CD4-positive, alpha-beta T cell treated with Interleukin-17A for 4 hours (primary cell): ENCODE measurements around the gene FAM117B.

Experiments used
- DNase-seq: peaks from one replicate; pipeline ENCODE4 v3.0.0-alpha.2; 2020; ENCODE audit warnings: mixed read lengths

Gene FAM117B

DNA sequence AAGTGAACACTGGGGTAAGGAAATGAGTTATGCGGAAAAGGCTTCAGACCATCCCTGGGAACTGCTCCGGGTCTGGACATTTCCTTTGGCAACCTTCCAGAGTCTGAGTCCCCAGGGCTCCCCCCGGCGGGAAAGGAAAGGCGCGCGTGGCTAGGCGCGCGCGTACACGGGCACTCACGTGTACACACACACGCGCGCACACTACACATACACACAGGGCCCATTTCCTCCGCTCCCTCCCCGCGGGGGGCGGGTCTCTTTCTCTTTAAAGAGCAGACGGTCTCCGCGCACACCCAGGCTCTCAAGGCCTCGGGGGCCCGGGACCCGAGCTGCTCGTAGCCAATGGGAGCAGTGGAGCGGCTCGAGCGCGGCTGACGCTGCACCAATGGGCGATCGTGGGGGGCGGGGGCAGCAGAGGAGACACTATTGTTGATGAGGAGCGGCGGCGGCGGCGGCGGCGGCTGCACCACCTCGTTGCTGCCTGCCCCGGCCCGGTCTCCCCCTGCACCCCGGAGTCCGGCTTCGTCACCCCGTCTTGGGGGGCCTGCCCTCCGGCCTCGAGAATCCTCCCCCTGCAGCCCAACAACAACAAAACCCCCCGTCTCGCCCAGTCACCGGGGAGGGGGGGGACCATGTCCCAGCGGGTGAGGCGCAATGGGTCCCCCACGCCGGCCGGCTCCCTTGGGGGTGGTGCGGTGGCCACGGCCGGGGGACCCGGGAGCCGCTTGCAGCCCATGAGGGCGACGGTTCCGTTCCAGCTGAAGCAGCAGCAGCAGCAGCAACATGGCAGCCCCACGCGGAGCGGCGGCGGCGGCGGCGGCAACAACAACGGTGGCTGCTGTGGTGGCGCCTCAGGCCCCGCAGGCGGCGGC, at the start of gene FAM117B:
TSS of gene FAM117B (plus strand) at position 414 of the 872 bp plus-strand sequence. CDS start at position 633, 219 bp downstream.
- peak; percentile 99 for DNase-seq

DNA sequence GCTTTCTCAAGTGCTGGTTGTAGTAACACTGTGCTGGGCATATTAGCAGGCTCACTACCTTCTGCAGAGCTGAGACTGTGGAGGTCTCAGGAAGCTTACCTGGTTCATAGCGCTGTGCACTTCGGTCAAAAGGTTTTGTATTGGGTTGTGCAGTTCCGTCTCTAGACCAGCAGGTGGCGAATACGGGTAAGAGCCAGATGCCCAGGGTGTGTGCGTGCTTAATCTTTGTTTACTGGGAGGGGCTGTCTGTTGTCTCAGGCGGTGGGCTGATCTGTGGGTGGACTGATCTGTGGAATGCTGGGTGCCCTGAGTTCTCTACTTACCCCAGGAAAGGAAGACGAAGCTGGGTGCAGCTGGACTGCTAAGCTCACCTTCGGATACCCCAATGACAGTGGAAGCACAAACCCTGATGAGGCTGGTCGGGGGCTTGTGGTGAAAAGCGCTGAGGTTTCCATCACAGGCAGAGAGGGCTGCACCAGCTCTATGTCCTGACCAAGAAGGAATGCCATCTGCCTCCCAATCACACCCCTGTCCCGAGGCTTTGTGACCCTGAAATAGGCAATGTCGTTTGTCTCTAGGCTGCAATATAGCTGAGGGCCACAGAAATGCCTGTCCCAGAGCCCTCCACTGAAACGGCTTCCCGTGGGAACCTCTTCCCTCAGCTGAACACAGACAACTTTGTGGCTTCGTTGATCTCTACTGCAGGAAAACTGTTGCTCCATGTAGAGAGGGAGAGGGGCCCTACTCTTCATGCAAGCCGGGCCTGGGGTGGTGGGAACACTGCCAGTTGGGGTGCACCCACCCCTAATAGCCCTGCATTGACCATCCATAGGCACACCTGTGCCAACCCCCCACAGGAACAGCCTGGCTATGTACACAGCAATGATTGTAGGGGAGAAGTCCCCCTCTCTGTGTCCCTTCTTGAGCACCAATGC, 45.9 kb upstream of the FAM117B start:
- DNase-seq: peak; percentile 74

GRCh38 chr2:202589582-202589949, 45.2 kb upstream of the FAM117B start:
- DNase-seq: no peak

DNA sequence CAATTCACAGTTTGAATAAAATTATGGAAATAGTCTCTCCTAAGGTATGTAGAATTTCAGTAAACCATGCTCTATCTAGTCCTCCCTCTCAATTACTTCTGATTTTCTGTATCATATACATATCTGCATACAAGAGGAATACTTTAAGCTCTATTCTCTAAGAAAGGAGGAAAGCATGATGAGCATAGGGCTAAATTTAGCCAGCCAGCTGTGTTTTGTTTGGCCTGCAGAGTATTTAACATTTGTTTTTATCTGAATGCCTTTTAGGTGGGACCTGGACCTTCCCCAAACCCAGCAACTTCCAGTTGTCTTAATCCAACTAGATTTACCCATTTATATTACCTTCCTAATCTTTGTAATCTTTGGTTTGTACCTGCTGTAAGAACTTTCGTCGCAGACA, 42.2 kb upstream of the FAM117B start:
- no peak for DNase-seq

DNA sequence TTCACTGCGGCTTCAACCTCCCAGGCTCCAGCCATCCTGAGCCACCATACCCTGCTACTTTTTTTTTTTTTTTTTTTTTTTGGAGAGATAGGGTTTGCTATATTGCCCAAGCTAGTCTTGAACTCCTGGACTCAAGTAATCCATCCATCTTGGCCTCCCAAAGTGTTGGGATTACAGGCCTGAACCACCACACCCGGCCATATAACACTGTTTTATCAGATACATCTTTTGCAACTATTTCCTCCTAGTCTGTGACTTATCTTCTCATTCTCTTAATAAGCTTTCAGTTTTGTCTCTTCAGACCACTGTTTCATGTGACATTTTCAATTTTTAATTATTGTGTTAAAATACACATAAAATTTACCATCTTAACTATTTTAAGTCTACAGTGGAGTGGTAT, 35.7 kb upstream of the FAM117B start:
- DNase-seq: no peak

- no peak for DNase-seq
These were observed 34.9 kb upstream of the FAM117B start for GRCh38 chr2:202599911-202600310.

DNA sequence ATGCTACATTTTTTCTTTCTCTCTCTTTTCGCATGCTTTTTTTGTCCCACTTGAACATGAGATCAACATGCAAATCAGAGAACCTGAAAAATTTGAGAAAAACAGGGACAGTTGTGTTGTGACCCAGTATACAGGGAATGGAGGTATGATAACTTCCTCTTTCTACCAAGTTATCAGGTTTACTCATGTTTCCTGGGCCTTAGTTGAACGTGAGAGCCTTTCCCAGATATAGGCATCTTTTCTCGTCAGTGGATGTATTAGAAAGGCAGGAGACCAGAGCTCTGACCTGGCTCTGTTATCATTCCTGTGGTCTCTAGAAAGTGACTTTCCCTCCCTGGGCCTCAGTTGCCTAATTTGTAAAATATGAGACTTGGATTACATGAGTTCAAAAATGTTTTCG, 30.1 kb upstream of the FAM117B start:
- DNase-seq: no peak

GRCh38 chr2:202605174-202605573, 29.6 kb upstream of the FAM117B start:
- no peak for DNase-seq

DNA sequence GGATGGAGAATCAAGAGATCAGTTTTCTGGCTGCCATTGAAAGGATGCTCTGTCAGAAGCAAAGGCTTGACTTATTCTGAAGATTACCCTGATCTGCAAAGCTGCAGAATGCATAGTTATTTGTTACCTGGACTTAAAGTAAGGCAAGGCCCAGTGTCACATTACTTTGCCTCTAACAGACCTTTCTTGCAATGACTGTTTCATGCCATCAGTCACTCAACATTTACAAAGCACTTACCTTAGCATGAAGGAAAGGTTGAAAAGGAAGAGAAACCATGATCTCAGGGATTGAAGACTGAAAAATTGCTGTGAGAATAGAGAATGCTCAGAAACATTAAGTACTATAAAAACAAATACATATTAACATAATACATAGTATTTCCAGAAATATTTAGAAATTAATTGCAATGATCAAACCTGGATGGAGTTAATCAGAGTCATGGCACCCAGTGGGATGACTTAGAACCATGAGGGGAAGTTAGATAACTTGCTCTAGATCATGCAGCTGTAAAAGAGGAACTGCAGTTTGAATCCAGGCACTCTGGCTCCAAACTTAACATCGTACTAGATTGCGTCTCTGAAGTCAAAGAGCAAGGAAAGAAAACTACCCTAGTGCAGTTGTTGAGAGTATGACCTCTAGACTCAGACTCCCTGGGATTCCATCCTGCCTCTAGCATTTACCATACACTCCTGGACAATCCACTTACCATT, 26.5 kb upstream of the FAM117B start:
- no peak for DNase-seq

- DNase-seq: no peak
These were observed 25.2 kb upstream of the FAM117B start for GRCh38 chr2:202609381-202610145.

DNA sequence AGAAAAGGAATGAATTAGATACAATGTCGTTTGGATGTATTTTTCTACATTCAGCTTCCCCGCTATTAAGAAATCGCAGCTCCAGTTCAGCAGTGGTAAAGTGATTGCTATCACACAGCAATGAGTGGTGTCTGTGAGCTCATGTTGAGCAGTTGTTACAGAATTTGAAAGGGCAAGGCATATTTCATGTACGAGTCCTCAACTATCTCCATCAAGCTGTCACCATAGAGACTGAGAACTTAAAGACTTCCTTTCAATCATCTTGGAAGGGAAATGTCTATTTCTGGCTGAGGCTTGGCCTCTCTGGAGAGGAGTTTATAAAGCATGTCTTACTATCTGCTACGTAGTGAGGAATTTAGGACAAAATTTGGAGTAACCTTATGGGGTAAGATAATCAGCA, 24.4 kb upstream of the FAM117B start:
- no peak for DNase-seq

GRCh38 chr2:202612145-202612544, 22.6 kb upstream of the FAM117B start:
- DNase-seq: no peak

DNA sequence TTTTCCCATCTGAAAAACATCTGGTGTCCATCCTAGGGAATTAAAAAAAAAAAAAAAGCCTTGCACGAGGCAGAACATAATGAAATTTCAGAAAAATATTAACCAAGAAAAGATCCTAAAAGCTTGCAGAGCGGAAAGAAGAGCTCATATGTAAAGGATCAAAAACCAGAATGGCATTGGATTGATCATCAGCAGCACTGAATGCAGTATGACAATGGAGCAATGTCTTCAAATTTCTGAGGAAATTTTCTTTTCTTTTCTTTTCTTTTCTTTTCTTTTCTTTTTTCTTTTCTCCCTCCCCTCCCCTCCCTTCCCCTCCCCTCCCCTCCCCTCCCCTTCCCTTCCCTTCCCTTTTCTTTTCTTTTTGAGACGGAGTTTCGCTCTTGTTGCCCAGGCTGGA, 21.3 kb upstream of the FAM117B start:
- DNase-seq: no peak

GRCh38 chr2:202624133-202624532, 10.6 kb upstream of the FAM117B start:
- DNase-seq: no peak

DNA sequence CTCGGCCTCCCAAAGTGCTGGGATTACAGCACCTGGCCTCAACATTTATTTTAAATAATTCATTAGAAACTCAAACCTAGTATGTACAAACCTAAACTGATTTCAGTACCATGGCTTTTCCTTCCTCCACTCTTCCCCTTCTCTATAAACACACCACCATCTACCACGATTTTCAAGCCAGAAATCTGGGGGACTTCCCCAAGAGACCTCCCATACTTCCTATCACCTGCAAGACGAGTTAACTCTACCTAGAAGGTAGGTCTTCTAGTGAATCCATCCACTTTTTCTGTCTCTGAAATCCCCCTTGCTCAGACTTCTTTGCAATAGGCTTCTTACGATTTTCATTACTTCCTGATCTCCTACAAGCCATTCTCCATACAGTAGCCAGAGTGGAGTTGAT, 7.7 kb upstream of the FAM117B start:
- no peak for DNase-seq

DNA sequence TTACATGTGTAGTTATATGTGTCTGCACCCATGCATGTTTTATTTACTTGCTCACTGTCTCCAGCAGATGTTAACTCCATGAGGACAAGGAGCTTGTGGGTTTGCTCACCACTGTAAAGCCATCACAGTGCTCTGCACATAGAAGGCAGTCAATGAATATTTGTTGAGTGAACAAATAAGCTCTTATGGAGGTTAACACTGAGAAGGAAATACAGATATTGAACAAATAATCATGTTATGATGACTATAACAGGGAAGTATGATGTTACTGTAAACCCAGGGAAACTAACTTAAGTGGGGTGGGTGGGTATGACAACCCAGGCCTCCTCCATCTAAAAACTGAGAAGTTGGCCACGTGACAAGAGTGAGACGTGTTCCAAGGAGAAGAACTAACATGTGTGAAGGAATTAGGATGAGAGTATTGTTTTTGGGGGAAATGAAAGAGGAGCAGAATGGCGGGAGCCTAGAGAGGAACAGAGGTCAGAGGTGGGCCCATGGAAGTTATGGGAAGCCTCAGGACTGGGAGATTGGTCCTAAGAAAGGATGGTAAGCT, 6.0 kb upstream of the FAM117B start:
- DNase-seq: no peak

DNA sequence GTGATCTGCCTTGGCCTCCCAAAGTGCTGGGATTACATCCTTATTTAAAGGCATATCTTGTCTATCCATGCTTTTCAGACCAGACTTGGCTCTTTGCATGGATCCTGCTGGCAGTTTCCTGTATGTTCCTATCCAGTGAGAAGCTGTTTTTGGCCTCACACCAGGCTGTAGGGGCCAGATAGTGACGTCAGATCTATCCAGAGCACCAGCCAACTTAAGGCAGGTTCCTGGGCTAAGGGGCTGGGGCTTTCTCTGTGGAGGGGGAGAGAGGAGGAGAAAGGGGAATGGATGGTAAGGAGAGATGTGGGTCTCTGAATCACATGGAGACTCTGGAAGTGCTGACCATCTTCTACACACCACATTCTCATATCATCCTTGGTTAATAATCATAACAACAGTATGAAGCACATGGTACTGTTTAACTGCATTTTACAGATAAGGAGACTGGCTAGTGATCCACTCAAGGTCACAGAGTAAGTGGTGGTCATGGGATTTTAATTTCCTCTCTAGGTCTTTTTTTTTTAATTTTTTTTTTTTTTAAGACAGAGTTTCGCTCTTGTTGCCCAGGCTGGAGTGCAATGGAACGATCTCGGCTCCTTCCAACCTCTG, 2.0 kb upstream of the FAM117B start:
- DNase-seq: no peak

- no peak for DNase-seq
These were observed 1.3 kb upstream of the FAM117B start for GRCh38 chr2:202633470-202633869.

- DNase-seq: peak; percentile 95
These were observed 851 bp downstream of the FAM117B start for GRCh38 chr2:202635428-202636212.

- no peak for DNase-seq
These were observed 1.4 kb downstream of the FAM117B start for GRCh38 chr2:202636213-202636513.

DNA sequence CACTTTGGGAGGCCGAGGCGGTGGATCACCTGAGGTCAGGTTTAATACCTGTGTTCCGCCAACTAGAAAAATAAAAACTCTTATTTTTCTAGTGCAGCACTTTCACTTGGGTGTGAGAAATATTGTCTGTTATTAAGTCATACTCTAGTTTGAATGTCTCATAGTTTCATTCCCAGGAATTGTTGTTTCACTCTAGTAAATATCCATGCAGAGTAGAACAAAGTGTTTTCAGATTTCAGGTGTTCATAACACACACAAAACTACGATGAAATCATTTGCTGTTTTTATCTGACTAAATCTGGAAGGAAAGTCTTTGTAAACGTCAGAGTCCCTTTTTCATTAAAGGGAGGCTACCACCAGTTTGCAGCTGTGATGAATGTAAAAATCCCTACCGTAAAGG, 4.0 kb downstream of the FAM117B start:
- no peak for DNase-seq
